8988T (cell line): Measurements from ENCODE around the gene PIN1.

Source experiments
- DNase-seq: peaks from one replicate; pipeline ENCODE4 v3.0.0; 2011

PIN1 gene

DNA sequence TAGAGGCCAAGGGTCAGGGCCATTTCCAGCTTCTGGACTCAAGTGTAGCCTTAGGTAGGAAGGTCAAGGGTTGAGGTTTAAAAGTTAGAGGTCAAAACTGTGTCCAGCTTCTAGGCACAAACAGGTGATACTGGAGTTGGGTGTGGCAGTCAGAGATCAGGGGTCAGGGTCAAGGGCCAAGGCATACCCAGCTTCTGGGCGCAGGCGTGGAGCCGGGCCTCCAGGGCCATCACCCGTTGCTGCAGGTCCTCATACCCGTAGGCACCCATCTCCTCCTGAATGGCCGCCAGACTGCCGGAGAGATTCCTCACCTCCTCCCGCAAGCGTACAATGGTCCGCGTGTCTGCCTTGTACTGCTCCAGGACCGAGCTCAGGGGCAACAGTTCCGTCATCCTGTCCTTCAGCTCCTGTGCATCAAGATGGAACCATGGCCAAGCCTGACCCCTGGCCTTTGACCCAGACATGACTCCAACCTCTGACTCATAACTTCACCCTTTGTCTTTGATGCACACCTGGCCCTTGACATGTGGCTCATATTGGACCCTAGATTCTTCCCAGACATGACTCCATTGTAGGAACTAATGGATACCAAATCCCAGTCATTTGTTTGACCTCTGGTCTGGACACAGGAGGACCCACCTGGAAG is 22.1 kb downstream of the PIN1 start:
- no peak for DNase-seq

DNA sequence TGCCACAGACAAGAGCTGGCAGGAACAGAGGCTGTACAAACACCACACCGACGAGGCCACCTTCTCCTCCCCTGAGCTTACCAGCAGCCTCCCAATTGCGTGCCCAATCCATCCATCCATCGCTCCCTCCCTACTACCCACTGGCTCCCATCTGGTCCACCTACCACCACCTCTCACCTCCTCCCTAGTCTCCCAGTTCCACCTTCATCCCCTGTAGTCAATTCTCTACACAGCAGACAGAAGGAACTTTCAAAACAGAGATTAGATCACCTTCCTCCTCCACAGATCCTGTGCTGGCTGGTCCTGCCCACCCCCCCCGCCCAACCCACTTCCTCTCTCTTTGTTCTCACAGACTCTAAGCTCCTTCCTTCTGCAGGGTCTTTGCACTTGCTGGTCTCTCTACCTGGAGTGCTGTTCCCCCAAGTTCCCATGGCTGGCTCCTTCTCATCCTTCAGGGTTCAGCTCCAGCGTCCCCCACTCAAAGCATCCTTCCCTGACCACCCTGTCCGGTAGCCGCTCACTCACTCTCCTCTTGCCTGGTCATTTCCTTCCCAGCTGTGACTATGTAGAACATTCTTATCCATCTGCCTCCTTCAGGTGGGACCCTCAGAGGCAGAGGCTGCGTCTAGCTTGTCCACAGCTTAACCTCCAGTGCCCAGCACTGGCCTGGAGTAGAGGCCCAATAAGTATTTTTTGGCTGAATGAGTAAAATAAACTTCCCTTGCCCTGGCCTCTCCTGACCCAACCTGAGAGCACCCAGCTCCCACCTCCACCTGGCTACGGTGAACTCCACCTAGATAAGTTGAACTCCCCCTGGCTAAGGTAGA is 23.0 kb downstream of the PIN1 start:
- no peak for DNase-seq

DNA sequence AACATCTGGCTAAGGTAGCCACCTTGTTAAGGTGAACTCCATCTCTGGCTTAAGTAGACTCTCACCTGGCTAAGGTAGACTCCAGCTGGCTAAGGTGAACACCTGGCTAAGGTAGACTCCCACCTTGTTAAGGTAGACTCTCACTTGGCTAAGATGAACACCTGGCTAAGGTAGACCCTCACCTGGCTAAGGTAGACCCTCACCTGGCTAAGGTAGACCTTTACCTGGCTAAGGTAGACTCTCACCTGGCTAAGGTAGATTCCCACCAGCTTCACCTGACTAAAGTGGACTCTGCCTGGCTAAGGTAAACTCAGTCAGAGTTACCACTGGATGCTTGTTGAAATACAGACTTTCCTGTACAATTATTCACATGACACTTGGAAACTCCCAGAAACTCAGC is 23.6 kb downstream of the PIN1 start:
- no peak for DNase-seq

DNA sequence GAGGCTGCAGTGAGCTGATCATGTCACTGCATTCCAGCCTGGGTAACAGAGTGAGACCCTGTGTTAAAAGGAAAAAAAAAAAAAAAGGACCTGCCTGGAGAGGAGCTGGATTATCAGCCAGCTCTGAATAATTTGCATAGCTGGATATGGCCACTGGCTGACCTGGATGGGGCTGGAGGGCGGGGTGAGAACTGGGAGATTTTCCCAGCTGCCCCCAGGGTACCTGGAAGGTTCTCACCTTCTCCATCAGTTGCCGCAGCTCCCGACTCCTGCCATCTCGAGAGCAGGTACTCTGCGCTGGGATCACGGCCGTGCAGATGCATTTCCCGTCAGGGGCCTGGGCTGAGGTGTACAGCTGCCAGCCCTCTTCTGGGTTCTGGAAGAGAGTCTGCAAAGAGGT is 25.3 kb downstream of the PIN1 start:
- DNase-seq: no peak

DNA sequence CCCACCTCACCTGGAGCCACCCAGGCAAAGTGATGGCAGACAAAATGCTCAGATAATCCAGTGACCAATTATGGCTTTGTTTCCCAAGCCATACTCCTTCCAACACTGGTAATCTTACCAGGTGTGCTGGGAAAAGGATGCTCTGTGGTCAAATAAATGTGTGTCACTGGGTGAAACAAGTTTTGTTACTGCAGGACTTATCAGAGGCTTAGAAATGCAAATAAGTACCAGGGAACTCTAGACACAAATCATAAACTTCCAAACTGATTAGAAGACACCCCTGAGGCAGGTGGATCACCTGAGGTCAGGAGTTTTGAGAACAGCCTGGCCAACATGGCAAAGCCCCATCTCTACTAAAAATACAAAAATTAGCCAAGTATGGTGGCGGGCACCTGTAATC is 26.4 kb downstream of the PIN1 start:
- no peak for DNase-seq

DNA sequence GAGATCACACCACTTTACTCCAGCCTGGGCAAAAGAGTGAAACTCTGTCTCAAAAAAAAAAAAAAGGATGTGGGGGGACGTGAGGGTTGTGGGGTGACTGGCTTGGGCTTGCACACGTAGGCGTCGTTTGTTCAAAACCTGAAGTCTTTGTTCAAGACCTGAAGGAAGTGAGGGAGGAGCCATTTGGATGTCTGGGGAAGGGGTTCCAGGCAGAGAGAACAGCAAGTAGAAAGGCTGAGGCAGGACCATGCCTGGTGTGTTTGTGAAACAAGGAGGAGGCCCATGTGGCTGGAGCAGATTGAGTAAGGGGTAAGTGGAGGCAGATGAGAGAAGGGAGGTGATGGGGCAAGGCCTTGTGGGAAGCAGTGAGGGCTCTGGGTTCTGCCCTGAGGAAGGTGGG is 27.8 kb downstream of the PIN1 start:
- no peak for DNase-seq

DNA sequence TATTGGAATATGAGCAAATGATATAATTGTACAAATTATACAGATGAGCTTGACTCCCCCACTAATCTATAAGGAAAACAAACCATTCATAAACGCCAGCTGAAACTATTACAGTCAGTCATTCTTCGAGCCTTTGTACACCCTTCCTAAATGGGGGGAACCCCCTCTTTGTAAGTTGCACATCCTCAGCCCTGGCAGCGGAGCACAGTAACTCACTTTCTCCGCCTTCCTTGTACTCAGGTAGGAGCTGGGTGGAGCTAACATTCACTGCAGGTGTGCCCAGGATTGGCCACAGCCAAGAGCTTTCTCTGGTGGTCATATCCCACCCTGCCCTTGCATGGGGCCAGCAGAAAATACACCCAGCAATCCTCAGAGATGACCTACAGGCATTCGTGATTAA is 28.6 kb downstream of the PIN1 start:
- no peak for DNase-seq

DNA sequence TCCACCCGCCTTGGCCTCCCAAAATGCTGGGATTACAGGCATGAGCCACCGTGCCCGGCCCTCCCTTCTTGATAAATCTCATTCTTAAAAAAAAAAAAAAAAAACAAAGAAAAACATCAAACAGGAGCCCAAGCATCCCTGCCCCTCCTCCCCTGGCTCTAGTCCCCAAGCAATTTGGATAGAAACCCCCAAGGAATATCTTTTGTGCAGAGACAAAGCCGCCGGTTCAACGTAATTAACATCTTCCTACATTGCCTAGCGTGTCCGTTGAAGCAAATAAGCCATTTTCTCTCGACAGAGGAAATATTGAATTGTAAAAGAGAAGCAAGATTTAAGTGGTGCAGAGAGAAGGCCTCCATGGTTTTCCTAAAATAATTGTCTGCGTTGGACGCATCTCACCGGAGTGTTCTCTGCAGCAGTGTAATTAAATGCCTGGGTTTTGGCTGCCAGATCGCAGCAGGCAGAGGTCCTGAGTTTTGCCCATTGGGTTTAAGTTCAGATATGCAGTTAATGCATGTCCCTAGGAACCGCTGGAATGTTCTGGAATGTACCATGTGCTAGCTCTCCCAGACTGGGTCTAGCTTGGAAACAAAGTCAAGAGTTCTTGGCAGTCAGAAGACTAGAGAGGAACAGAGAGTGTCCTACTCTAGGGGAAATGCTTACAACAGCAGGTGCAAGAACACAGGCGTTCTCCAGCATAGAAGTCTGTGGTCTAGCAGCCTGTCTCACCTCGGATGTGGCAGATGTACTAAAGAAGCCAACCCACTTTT is 30.8 kb downstream of the PIN1 start:
- DNase-seq: no peak

DNA sequence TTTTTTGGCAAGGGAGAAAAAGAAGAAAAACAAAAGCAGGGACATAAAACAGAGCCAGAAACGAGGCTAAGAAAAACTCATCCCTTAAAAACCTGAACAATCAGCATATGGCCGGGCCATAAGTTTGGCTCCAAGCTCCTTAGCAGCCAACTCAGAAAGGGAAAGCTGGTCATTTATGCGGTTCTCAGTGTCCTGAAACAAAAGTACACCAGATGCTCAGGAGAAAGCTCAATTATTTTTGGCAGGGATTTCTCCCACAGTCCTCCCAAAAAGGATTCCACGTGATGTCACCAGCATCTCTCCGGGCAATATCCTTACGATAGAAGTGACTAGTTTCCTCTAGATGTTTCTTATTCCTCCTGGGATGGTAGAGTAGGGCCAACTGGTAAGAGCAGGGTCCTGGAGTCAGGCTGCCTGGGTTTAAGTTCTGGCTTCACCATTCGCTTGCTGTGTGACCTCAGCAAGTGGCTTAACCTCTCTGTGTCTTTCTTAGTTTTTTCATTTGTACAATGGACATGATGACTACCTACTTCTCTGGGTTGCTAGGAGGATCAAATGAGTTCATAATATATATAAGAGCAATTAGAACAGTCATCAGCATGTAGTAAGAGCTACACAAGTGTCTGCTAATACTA is 34.0 kb downstream of the PIN1 start:
- no peak for DNase-seq

DNA sequence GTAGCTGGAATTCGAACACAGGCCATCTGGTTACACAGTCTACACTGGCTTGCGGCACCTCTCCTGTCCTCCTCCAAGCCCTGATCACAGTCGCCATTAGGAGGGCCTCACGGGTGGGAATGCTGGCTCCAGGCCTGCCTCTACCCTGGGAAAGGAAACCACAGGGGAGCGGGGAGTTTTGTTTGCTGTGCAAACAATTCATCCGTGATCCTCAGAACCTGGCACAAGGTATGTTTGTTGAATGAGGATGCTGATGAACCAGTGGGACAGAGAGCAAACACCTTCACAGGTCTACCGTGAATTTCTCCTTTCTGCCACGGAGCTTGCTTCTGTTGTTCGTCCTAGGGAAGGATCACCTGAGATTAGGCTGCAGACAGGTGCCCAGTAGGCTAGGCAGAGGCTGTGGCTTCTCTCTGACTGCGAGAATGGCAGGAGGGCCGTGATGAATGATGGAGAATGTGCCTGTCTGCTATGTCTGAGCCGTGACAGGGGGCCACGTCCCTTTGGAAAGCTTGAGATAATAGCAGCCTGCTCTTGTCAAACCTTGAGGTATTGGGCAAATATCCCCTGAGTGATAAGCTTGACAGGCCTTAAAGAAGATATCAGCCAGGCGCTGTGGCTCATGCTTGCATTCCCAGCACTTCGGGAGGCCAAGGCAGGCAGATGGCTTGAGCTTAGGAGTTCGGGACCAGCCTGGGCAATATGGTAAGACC is 36.7 kb downstream of the PIN1 start:
- no peak for DNase-seq

DNA sequence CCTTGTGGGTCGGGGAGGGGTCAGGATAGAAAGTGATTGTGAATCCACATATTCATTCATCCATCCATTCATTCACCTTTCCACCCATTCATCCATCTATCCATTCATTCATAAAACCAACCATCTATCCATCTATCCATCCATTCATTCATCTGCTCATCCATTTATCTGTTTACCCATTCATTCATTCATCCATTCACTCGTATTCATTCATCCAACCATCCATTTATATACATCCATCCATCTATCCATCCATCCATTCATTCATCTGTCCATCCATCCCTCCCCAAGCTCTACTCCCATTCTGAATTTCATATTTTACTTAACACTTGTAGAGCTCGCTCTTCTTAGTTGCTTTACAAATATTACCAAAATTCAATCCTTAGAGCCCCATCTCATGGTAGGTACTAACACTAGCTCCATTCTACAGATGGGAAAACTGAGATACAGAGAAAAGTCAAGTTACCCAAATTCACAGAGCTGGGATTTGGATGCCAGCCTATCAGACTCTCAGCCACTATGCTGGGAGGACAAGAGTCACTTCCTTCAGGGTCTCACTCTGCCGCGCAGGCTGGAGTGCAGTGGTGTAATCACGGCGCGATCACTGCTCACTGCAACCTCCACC is 37.6 kb downstream of the PIN1 start:
- no peak for DNase-seq

DNA sequence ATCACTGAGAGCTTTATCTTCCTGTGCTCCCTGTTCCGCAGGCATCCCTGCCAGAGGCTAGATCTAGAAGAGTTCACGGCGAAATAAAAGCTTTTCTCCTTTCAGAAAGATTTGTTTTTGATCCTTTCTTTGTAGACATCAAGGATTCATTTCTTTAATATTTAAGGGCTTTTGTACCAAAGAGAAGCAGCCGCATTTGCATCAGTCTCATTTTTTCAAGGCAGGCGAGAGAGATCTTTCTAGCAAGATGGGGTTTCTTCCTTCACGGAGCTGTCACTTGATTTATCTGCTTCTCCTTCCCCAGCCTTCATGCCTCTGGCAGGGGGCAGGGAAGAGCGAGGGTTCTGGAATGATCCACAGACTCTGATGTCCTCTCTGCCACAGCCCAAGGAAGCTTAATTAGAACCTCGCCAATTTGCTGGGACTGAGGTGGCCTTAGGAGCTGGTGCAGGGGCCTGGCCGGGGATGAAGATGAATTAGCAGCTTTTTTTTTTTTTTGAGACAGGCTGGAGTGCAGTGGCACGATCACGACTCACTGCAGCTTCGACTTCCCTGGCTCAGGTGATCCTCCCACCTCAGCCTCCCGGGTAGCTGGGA is 40.0 kb downstream of the PIN1 start:
- DNase-seq: no peak

DNA sequence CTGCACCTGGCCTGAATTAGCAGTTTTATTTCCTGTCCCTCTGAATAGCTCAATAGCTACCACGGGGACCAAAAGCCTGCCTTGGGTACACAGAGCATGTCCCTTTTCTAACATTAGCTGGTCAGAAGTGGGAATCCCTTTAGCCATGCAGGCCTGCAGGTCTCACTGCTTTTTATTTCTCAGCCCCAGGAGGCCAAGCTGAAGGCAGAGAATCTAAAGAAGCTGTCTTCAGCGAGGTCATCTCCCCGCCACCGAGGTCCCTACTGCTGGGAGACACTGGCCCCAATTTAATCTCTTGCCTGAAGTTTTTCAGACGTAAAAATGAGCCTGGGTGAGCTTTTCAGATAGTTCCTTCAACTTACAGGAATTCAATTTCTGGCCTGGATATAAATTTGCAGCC is 40.7 kb downstream of the PIN1 start:
- DNase-seq: no peak

DNA sequence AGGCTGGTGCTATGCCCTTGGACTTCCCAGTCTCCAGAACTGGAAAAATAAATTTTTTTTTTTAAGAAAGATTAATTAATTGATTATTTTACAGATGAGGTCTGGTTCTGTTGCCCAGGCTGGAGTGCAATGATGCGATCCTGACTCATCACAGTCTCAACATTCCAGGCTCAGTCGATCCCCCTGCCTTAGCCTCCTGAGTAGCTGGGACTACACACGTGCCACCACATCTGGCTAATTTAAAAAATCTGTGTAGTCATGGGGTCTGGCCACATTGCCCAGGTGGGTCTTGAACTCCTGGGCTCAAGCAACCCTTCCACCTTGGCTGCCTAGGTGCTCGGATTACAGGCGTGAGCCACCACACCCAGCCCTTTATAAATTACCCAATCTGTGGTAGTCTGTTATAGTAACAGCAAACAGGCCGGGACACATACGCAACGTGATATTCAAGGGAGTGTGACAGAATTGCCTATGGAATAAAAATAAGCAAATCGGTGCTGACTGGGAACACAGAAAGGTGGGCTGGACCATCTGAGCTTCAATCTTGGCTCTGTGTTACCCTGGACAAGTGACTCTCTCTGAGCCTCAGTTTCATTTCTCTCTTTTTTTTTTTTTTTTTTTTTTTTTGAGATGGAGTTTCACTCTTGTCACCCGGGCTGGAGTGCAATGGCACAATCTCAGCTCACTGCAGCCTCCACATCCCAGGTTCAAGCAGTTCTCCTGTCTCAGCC is 42.8 kb downstream of the PIN1 start:
- DNase-seq: no peak

DNA sequence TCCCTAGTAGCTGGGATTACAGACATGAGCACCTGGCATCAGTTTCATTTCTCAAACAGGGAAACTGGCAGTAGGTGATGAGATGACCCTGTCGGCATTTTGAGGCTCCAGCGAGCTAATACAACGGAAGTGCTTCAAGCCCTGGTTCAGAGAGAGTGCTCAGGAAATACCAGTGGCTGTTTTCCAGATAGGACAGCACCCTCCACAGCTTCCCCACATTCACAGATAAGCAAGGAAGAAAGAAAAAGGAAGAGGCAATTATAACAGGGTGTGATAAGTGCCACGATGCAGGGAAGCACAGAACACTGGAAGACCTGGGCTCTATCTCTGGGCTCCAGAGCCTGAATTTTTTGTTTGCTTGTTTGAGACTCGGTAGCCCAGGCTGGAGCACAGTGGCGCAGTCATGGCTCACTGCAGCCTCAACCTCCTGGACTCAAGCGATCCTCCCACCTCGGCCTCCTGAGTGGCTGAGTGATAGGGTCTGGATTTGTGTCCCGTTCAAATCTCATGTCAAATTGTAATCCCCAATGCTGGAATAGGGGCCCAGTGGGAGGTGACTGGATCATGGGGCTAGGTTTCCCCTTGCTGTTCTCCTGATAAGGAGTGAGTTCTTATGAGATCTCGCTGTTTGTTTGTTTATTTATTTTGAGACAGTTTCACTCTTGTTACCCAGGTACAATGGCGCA is 43.5 kb downstream of the PIN1 start:
- no peak for DNase-seq

DNA sequence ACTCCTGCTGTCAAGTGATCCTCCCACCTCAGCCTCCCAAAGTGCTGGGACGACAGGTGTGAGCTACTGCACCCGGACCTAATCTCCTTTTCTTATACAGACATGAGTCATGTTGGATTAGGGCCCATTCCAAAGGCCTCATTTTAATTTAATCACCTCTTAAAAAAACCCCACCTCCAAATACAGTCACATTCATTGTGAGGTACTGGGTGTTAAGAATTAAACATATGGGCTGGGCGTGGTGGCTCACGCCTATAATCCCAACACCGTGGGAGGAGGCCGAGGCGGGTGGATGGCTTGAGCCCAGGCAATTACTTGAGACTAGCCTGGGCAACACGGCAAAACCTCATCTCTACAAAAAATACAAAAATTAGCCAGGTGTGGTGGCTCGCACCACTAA is 46.6 kb downstream of the PIN1 start:
- DNase-seq: no peak

DNA sequence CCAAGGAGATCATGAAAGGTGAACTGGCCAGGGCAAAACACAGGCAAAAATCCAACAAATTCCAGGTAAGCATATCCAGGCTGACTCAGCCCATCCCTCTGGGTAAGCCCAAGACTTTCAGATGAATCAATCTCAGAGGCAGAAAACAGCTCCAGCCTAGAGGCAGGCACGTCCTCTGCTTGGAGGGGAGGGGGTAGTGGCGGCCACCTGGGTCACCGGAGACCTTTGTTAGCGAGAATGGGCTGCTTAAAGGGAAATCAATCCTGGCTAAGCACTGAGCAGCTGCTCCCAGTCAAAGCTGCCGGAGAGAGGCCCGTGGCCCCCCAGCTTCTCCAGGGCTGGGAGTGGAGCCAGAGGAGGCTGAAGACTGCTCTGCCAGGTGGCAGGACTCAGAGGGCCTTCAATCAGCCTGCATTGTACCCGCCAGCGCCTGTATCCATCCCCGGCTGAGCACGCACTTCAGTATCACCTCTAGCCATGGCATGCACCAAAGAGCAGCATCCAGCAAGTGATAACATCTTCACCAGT is 48.2 kb downstream of the PIN1 start:
- DNase-seq: no peak

DNA sequence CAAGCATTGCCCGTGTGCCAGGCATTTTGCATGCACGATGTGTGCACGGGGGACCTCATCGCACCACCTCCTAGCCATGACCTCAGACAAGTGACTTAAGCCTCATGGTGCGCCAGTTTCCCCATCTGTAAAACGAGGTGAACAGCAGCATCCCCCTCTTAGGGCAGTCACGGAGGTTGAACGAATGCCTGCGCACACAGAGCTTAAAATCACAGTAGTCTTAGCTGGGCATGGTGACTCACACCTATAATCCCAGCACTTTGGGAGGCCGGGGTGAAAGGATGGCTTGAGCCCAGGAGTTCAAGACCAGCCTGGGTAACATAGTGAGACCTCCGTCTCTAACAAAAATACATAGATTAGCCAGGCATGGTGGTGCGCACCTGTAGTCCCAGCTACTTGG is 48.6 kb downstream of the PIN1 start:
- DNase-seq: no peak

DNA sequence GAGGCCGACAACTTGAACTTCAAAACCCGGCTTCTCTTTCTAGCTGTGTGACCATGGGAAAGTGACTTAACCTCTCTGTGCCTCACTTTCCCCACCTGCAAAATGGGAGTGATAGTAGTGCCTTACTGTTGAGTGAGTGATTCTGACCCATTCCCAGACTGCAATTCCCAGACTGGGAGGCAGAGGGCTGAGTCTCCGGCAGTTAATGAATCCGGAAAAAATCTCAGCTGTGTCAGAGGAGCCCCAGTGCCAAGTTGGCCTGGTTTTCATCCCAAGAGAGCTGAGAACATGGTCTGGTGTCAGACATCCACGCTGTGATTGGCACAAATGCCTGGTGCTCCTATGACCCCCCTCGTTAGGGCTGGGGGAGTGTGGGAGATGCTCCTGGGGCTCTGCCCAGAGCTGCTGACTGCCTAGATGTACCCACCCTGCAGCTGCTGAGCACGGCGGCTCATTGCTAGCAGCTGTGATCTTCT is 50.0 kb downstream of the PIN1 start:
- no peak for DNase-seq
